IPS DF 4.7 (cell line): ENCODE results near the gene TNNC1.

Source experiments
- DNase-seq: peaks from one replicate; pipeline ENCODE4 v3.0.0-alpha.2; 2013; ENCODE audit warnings: low spot score; ENCODE audit errors: extremely low read depth

Gene TNNC1

DNA sequence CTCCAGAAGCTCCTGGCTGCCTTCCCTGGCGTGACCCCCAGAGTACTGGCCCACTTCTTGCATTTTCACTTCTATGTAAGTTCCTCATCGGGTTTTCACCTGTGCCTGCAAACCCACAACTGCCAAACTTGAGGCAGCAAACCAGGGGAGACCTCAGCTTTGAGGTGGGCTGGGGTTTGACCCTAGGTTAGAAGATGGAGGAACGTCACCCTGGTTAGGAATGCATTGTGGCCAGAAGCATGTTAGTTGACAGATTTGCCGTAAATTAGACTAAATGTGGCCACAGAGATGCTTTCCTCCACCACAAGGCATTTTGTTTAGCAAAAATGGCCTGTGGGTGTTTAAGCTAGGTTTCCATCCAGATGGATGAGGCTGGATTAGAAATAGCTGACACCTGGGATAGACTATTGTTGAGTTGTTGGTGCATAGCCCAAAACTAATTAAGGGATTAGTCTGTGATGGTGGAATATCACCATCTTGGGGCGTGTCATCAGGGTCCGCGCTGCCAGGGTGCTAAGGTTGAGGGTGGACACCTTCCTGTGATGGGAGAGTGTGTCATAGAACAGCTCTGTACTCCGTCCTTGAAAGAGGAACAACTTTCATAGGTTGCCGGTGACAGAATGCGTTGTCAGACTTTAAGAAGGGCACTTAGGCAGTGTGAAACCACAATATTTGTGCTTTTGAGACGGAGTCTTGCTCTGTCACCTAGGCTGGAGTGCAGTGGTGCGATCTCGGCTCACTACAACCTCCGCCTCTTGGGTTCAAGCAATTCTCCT is 5.1 kb upstream of the TNNC1 start:
- no peak for DNase-seq

DNA sequence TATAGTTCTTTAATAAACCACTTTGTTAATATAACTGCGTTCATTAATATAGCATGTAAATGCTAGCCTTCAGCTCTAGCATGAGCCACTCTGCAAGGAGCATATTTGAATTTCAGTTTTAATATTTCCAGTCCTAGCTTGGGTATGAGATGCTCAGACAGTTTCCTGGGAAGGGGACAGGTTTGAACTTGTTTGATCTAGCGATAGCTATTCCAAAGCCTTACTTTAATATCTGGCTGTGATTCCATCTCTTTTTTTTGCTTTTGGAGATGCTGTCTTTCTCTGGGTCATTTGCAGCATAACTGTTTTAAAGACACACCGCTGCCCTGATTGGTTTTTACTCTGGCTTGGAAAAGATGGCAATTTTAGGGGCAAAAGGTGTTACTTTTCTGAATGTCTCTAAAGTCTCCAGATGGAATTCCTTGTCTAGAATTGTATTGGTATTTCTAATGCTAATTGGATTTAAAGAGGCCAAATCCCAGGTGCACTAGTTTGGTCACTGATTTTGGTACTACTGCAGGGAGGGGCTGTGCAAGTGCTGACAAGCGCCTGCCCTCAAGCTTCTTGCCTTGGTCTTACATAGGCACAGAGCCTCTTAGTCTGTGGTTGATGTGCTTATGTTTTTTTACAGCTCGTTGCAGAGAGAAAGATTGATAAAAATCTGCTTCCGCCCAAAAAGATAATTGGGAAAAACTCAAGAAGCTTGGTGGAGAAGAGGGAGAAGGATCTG is 4.4 kb upstream of the TNNC1 start:
- no peak for DNase-seq

DNA sequence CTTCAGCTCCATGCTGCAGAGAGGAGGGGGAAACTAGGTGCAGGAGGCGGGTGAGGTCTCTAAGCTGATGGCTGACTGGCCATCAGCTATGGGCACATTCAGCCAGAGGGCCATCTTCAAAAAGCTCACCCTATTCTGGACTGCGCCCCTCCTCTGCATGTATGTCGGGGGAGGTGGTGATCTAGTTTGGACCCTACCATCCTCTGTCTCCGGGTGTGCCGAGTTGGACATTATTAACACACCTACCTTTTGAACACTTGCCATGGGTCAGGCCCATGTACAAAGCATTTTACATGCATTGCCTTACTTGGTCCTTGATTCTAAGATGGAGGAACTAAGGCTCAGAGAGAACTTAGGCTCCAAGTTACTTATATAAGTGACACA is 3.0 kb upstream of the TNNC1 start:
- DNase-seq: no peak

DNA sequence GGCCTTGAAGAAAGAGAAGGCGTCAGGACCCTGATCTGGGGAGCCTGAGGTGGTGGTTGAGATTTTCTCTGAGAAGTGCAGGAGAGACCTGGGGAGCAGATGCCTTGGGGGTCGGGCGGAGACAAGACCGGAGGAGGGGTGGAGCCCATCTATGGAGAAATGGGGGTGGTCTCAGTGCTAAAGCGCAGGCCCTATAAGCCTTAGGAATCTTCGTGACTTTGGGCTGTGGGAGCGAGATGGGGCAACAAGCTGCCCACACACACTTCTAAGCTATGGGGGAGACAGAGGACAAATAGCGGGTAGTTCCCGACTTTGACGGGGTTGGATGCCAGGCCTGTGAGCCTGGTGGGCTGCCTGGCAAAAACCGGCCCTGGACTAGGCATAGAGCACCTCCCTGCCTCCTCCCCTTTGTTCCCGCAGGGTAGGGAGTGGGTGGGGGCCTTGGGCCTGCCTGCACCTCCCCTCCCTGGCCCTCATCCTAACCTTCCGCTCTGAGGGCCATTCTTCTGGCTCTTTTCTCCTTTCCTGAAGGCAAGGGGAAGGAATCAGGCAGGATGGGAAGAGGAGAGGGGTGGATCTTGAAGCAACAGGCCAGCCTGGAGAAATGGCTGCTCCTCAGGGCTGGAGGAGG is 2.4 kb upstream of the TNNC1 start:
- no peak for DNase-seq

DNA sequence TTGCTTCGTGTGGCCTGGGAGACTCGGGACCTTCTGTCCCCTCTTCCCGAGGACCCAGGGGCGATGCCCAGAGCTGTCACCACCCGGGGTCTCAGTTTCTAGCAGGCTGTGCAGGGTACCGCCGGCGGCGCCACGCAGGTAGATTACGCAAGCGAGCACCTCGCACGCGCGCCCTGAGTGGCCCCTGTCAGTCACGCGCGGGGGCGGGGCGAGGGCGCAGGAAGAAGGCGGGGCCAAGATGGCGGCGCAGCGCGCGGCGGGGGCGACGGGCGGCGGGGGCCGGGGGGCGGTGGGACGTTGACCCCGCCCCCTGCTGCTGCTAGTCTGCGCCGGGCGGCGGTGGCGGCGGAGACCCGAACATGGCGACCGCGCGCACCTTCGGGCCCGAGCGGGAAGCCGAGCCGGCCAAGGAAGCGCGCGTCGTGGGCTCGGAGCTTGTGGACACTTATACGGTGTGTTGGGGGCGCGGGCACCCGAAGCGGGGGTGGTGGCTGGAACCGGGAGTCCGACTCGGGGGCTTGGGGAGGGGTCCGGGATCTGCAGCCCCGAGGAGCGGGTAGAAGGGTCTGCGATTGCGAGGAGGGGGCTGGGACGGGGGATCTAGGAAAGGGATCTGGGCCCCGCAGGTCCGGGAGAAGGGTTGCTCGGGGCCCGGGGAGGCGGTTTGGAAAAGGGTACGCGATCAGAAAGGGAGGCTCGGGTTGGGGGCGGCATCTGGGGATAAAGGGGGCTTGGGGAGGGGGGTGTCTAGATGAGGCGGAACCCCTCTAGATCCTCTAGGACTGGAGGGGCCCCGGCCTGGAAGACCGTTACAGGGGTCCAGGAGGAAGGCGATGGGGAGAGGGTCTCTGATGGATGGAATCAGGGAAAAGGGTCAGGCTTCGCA is 1.7 kb upstream of the TNNC1 start, which contains the start of gene NISCH:
Gene NISCH (plus strand): TSS at position 322 of the 886 bp plus-strand sequence. CDS start 38 bp downstream, at position 360.
- no peak for DNase-seq

DNA sequence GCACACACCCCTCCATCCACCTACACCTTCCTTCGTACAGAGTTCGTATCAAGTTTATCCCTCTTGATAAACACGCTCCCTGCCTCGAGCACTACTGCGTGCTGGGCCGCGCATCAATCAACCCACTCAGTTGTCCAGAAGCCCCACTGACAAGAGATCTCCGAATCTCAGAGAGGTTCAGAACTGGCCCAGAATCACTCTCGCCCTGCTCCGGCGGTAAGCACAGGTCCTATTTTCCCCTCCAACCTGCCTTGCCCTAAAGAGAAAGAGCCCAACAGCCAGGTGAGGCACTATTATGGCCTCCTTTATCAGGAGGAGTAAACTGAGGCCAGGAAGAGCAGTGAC is 1.1 kb upstream of the TNNC1 start:
- no peak for DNase-seq

DNA sequence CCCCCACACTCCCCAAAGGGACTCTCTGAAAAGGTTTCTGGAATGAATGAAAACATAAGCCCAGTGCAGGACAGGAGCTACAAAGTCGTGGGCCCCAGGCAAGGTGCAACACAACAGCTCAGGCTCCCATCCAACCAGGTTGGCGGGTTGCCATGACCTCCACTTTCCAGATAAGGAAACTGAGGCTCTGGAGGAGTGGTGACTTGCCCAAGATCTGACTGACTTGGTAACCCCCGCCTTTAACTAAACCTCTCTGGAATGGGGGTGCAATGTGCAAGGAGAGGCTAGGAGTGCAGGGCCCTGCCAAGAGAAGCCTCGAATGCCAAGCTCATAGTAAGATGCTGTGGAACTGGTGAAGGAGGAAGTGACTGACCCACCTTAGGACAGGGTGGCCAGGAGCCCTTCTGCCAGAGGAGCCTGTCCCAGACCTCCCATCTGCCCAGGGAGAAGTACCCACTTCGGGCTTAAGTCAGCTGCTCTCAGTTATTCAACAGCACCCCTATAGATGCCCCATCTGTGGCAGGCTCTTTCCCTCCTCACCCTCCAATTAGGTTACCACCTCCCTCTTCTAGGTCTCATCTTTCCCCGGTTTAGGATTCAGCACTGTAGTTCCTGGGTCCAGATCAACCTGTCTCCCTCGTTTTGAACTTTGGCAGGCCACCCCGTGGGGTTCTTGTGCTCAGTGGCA is 553 bp upstream of the TNNC1 start:
- no peak for DNase-seq

DNA sequence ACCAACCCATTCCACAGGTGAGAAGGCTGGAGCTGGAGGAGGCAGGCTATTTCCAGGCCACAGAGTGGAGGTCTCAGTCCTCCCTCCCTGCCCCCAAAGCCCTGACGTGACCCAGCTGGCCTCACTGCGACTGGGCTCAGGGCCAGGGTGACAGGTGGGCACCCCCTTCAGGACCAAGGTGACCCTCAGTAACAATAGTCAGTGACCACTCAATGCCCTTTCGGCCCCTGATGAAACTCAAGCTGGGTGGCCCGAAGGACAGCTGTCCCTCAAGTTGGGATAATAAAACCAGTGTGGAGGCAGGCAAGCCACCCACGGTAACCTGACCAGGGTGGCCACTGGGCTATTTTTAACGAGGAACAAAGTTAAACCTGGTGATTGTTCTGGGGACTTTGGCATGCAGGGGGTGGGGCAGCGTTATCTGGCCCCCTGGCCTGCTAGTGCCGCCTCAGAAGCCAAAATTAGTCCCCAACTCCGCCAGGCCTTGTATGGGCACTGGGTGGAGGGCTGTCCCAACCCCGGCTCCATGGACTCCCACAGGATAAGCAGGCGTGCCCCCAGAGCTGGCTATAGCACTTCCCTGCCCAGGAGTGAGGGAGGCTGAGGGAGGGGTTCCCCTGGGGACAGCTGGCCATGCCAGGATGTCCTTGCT is 1.1 kb downstream of the TNNC1 start:
- no peak for DNase-seq

DNA sequence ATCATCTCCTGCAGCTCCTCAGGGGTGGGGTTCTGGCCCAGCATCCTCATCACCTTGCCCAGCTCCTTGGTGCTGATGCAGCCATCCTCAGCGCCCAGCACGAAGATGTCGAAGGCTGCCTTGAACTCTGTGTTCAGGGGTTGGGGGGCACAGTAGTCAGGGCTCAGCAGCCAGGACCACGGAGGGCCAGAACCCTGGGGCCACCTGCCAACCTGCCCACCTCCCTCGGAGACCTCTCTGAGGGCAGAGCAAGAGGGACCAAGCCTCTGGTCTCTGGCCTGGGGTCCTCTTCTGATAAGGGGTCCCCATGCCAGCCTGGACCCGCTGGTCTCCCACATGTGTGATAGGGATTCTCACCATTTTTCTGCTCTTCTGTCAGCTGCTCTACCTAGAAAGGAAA is 1.7 kb downstream of the TNNC1 start:
- DNase-seq: no peak

DNA sequence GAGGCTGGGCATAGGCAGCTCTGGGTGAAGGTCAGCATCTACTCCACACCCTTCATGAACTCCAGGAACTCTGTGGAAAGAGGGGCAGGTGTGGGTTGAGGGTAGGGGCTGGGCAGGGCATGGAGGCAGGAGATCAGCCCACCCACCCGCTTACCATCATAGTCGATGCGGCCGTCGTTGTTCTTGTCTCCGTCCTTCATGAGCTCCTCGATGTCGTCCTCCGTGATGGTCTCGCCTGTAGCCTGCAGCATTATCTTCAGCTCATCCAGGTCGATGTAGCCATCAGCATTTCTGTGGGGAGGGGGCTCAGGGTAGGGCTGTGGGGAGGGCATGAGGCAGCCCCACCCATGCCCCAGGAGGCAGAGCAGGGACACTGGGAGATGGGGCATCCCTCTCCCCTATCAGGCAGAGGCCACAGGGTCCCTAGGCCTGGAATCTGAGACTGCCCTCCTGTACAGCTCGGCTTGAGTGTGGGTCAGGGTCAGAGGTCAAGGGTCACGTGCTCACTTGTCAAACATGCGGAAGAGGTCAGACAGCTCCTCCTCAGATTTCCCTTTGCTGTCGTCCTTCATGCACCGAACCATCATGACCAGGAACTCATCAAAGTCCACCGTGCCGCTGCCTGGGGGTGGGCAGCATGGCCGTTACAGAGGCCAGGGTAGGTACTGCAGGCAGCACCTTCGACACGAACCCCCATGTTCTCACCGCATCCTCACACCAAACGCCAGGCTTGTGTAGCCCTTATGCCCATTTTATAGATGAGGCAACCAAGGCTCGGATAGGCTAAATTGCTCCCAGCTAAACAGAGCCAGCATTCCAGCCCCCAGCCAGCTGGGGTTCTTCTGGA is 2.4 kb downstream of the TNNC1 start:
- DNase-seq: no peak

DNA sequence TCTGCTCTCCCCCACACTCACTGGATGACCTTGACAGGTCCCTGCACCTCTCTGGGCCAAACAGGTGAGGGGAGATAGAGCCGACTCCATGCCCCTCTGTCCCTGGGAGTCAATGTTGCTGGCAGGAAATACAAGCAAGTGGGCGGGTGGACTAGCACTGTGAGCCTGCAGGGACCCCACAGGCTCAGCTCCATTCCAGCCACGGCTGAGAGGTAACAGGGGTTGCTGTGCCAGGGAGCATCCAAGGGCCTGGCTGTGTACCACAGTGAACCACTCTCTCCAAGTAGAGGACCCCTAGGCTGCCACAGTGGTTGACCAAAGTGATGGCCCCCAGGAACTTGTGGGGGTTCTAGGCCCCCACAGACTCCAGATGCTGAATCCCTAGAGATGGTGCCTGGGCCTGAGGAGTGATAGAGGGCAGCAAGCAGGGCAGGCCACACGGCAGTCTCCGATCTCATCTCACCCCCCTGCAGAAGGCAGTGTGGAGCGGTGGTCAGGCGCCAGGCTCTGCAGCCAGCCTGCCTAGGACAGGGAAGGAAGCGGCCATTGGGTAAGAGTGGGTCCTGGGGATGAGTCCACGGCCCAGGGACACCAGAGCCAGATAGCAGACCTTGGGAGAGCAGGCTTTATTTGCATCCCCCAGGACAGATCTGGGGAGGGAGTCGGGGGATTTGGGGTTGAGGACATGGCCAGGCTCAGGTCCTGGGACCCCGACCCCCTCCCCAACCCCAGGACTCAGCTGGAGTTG is 3.2 kb downstream of the TNNC1 start:
- no peak for DNase-seq

DNA sequence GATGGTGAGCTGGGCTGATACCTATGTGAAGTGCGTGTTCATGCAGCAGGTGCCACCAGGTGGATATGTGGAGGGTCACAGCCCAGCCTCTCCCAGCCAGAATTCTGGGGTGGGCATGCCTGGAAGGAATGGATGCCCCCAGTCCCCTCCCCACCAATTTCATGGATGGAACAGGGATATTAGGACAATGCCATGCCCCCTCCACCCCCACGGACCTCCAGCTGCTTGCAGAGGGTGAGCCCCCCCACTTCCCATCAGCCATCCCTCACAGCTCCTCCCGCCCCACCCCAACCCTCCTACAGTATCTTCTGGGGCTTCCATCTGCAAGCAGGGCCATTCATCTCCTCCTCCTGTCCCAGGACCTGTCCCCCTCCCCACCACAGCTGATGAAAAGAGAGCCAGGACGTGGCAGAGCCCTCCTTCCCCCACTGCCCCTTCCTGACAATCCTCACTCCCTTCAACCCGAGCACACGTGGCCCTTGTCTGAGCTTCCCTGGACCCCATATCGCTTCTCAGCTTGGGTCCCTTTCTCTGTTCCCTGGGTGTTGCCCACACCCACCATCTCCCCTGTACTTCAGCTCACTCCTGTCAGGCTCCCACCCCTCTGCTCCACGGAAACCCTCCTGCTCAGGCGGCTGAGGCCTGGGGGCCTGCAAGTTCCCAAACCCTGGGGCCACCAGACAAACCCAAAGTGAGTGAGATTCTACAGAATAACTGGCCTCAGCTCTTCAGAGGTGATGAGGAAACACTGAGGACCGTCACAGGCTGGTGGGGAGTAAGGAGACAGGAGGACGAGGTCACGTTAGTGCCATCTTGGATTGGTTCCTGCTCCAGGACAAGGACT is 6.1 kb downstream of the TNNC1 start:
- DNase-seq: no peak

DNA sequence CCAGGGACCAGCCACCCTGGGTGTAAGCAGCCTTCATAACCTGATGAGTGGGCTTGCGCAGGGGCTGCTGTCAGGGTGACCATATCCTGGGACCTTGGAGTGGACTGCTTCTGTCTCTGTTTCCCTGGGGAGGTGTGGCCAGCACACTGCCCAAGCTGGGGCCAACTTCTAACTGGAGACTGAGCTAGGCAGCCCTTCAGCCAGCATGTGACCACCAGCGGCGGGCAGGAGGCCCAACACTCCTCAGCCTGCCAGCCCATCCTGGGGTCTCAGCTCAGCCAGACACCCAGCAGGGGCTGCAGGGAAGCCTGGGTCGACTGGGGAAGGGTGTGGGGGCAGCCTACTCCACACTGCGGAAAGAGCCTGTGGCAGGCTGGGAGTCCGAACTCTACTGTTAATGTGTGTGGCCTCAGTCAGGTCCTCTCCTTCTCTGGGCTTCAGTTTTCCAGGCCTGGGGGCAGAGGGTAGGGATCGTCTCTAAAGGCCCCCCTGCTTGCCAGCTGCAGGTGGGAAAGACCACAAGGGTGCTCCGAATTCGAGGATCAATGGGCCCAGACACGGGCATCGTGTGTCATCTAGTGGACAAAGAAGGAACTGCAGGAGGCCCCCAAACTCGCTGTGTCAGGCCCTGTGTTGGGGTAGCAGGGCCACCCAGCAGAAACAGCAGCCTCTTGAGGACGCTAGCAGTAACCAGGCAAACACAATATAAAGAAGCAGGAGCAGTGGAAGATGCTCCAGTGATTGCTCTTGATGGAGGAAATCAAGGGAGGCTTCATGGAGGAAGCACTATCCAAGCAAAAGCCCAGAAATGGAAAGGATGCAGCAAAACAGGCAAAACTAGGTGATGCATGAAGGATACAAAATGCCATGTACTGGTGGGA is 7.0 kb downstream of the TNNC1 start:
- DNase-seq: no peak

DNA sequence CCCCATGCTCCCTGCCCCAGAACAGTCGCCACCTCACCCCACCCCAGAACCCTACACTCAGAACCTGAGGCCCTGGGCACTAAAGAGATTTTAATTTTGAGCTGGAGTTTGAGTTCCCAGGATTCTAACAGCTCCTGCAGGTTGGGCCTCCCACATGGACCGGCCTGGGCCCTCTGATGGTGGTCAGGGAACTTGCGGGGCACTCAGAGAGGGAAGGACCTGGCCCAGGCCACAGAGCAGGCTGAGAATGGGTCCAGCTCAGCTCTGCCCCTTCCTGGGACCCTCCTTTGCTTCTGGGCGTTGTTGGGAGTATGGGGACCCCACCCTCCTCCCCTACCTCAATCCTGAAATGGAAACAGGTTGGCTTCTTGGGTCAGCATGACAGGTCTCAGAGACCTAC is 7.8 kb downstream of the TNNC1 start:
- DNase-seq: no peak

DNA sequence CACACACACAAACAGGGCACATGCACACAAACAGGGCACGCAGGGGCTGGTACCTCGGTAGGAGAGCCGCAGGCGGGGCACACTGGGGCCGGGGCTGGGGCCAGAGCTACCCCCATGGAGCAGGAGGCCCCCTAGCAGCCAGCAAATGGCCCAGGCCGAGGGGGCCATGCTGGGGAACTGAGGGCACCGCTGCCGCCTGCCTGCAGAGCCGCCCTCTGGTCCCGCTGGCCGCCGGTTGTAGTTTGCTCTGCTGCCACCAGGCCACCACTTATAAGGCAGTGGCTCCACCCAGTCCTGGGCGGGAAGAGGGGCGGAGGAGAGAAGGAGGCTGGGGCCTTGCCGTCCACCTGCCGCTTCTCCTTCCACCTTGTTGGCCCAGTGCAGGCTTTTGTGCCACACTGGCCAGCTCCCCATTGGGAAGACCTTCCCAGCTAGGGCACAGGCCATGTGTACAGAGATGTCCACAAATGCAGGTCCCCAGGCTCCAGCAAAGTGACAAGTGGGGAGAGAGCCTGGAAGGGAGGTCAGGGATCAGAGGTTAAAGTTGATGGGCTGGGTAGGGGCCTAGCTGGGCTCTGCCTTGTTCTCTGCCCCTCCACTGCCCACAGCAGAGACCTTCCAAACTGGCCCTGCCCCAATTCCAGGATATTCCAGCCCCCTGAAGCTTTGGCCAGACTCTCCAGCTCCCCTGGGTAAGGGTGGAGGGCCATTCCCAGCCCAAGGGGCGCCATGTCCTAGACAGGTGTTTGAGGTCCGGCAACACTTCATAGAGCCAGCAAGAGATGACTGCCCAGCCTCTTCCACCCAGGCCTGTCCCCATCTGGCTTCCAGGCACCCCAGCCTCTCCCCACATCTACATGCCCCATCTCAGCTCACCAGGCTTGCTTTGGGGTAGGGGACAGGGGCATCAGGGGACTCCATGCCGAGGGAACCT is 8.7 kb downstream of the TNNC1 start, which contains the start of gene SEMA3G:
Gene SEMA3G (minus strand): TSS at position 244 of the 934 bp plus-strand sequence. CDS start 76 bp downstream, at position 168.
- DNase-seq: no peak
